PC-9 (cell line): ENCODE data around the gene SLC35F3.

Source experiments
- EZH2 ChIP-seq: fragments of 200-600 bp; sonication (generic); IDR thresholded peaks from 2 replicates; pipeline ENCODE4 v1.8.0; 2017; ENCODE audit warnings: antibody characterized with exemption, low read depth
- TF ChIP-seq, protein P1 (sequence below): fragments of 200-600 bp; sonication (generic); conservative IDR thresholded peaks from 2 replicates; pipeline ENCODE4 v1.6.1; 2017; ENCODE audit warnings: mixed run types, antibody characterized with exemption, mild to moderate bottlenecking, moderate library complexity

- TF ChIP-seq, protein P1, sequence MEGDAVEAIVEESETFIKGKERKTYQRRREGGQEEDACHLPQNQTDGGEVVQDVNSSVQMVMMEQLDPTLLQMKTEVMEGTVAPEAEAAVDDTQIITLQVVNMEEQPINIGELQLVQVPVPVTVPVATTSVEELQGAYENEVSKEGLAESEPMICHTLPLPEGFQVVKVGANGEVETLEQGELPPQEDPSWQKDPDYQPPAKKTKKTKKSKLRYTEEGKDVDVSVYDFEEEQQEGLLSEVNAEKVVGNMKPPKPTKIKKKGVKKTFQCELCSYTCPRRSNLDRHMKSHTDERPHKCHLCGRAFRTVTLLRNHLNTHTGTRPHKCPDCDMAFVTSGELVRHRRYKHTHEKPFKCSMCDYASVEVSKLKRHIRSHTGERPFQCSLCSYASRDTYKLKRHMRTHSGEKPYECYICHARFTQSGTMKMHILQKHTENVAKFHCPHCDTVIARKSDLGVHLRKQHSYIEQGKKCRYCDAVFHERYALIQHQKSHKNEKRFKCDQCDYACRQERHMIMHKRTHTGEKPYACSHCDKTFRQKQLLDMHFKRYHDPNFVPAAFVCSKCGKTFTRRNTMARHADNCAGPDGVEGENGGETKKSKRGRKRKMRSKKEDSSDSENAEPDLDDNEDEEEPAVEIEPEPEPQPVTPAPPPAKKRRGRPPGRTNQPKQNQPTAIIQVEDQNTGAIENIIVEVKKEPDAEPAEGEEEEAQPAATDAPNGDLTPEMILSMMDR: no peak
- TF ChIP-seq EZH2: no peak
Measured at GRCh38 chr1:233975486-233975885, 71.0 kb downstream of the SLC35F3 start.
